Stomach (tissue), 4 donors: Measurements from ENCODE around the gene CALML4.

Experiments
- CTCF ChIP-seq, 7 experiments: fragments of 450-650 bp in 4 of 7; fragments of 200-600 bp in 3 of 7; sonication (generic) in 3 of 7; IDR thresholded peaks; one replicate each; pipeline ENCODE4 v1.5.1; 2016 to 2019; ENCODE audit warnings: antibody characterized with exemption in 7 of 7, control low read depth in 2 of 7, mild to moderate bottlenecking in 1 of 7
- EP300 ChIP-seq: sonication (generic); formaldehyde crosslinking; IDR thresholded peaks from one replicate; pipeline ENCODE4 v1.6.1; 2017; ENCODE audit warnings: antibody characterized with exemption
- POLR2A ChIP-seq, 4 donors: fragments of 450-650 bp; IDR thresholded peaks; one replicate each; pipeline ENCODE4 v1.6.1; 2016; ENCODE audit warnings: antibody characterized with exemption in 4 of 4, control low read depth in 2 of 4, mild to moderate bottlenecking in 1 of 4, moderate library complexity in 1 of 4
- POLR2AphosphoS5 ChIP-seq, 3 donors: sonication (generic); formaldehyde crosslinking; IDR thresholded peaks; one replicate each; pipeline ENCODE4 v1.6.1; 2016; ENCODE audit warnings: antibody characterized with exemption in 3 of 3

- TF ChIP-seq CTCF (IDR thresholded peaks at IDR 0.05) (no peak), POLR2A (IDR thresholded peaks at IDR 0.05) (no peak), POLR2AphosphoS5 (IDR thresholded peaks at IDR 0.05) (no peak), EP300 (no peak)
Observed at GRCh38 chr15:68166847-68167246, 38.3 kb downstream of the CALML4 start.
